SHP77 treated with DMSO at 0.1 percent for 48 hours (cell line): ENCODE measurements around the gene PNISR.
A peak's percentile ranks its signal among the peaks of the same experiment; 100 is the strongest.
"Not testable (repeated sequence)": the region's sequence is repeated elsewhere in the genome, so short reads cannot be mapped to it uniquely, and the experiment has no call there.

Experiments
- DNase-seq: peaks from one replicate; lab custom pipeline; 2025; lab: John Stamatoyannopoulos, UW

PNISR gene

DNA sequence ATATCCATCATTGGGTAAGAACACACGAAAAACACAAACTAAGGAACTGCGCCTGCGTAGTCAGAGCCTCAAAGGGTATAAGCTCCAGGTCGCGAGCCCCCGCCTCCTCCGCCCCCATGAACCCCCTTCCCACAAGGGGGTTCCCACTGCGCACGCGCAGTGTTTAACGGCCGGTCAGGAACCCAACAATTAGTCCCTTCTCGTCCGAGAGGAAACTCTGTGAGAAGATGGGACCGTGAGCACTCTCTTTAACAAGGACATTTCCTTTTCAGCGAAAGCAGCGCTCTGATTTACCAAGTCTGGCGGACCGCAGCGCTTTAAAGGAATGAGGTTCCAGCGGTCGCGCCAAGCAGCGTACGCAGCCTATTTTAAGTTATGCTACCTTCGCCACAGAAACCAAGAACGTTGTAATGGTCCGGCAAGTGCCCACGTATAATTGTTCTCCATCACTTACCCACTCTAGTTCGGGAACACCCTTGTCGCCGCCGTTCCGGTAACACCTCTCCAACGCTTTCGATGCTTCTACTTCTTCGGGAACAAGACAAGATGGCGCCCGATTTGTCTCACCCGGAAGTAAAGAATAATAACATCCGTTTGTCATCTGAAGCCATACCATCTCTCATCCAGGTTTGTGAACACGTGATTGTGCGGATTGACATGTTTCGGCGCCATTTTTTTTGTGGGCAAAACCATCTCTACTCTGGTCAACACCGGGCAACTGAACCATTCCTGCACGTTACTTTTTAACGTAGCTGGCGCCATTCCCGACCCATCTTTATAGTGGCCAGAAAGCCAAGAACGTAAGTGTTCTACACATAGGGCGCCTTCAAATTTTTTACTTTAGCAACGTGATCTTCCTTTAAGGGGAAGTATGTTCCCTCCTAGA is at the start of gene PNISR:
Gene PNISR, minus strand, starts transcription at position 548 of the 886 bp plus-strand sequence. CDS start 10,649 bp downstream, outside the sequence.
- DNase-seq: peak; percentile 95

DNA sequence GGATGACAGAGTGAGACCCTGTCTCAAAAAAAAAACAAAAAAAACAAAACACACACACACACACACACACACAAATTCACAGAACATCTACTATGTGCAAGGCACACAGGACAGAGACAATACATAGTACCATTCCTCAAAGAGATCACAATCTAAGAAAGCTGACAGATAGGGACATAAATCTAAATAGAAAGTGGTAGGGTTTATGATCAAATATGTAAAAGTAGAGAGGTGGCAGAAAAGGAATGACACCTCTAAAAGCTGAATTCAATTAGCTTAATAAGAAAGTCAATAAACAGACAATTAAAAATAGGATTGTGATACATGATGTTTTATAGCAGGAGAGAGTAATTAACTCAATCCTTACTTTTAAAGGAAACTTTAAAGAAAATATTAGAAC is 48.6 kb upstream of the PNISR start:
- DNase-seq: no peak

DNA sequence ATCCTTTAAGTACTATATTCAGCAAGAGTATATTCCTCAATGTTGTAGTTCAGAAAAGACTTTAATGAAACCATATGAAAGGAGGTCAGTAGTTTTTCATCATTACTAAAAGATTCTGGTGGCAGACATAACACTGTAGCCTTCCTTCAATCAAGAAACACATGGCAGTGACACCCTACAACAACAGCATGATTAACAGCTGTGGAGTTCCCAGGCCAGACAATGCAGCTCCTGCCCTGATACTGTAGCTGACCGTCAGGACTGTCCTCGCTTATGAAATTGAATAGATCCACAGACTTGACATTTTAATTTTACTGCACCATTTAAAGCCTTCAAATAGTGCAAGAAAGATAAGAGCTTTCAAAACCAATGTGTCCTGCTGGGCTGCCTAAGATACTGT is 46.5 kb upstream of the PNISR start:
- no peak for DNase-seq

GRCh38 chr6:99467509-99468106 is 42.5 kb upstream of the PNISR start:
- DNase-seq: no peak

DNA sequence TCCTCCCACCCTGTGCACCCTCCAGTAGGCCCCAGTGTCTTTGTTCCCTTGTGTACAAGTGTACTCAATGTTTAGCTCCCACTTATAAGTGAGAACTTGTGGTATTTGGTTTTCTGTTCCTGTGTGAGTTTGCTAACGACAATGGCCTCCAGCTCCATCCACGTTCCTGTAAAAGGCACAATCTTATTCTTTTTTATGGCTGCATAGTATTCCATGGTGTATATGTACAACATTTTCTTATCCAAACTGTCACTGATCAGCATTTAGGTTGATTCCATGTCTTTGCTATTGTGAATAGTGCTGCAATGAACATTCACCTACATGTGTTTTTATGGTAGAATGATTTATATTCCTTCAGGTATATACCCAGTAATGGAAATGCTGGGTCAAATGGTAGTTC is 34.0 kb upstream of the PNISR start:
- DNase-seq: not testable (repeated sequence)

DNA sequence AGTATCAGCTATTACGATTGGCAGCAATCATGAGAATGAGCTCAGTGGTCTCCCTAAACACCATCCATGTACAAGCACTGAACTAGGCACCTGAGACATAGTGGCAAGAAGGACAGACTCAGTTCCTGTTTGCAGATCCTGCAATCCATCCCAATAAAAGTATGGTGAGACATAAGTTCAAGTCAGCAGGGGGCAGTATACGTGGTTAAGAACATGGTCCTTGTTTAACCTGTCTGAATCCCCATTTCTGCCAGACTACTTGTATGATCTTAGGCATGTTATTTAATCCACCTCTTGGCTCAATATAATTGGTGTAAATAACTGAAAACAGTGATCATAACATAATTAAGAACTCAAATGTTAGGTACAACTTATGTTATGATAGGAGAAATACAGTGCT is 33.2 kb upstream of the PNISR start:
- no peak for DNase-seq

- no peak for DNase-seq
These were observed 21.0 kb upstream of the PNISR start for GRCh38 chr6:99446076-99446475.

- DNase-seq: peak; percentile 7
These were observed 9.8 kb upstream of the PNISR start for GRCh38 chr6:99434702-99435530.

DNA sequence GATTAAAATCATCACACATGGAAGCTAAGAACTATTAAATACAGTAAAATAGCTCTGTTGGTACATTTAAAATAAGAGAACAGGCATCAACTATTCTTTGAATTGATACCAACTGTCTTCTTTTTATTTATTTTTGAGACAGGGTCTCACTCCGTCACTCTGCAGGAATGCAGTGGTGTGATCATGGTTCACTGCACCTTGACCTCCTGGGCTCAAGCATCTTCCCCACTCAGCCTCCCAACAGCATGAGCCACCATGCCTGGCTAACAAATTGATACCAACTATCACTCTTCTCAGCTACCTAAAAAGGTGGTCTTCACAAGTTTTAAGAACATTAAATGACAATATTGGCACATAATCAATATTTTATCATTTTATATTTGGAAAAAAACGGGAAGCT is 7.8 kb upstream of the PNISR start:
- no peak for DNase-seq

DNA sequence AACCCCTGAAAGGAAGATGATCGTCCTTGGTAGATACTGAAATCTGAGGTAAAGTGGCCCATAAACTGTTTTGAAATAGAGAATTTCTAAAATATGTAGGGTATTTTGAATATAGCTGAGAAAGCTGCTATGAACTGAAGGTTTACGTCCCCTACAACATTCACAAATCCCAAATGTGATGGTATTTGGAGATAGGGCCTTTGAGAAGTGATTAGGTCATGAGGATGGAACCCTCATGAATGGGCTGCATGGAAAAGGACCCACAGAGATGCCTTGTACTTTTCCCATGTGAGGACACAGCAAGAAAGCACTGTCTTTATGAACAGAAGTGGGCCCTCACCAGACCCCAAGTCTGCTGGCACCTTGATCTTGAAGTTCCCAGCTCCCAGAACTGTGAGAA is 6.8 kb upstream of the PNISR start:
- no peak for DNase-seq

DNA sequence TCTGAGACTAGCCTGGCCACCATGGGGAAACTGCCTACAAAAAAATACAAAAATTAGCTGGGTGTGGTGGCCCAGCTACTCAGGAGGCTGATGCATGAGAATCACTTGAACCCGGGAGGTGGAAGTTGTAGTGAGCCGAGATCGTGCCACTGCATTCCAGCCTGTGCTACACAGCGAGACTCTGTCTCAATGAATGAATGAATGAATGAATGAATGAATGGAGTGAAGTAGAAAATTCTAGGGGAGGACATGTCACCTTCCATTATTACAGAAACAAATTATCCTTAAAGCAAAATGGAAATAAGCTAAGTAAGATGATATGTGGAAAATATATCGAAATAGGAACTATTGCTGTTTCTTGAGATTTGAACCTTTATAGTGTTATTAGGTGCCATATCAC is 2.9 kb upstream of the PNISR start:
- no peak for DNase-seq

GRCh38 chr6:99426451-99426757 is 1.3 kb upstream of the PNISR start:
- no peak for DNase-seq

DNA sequence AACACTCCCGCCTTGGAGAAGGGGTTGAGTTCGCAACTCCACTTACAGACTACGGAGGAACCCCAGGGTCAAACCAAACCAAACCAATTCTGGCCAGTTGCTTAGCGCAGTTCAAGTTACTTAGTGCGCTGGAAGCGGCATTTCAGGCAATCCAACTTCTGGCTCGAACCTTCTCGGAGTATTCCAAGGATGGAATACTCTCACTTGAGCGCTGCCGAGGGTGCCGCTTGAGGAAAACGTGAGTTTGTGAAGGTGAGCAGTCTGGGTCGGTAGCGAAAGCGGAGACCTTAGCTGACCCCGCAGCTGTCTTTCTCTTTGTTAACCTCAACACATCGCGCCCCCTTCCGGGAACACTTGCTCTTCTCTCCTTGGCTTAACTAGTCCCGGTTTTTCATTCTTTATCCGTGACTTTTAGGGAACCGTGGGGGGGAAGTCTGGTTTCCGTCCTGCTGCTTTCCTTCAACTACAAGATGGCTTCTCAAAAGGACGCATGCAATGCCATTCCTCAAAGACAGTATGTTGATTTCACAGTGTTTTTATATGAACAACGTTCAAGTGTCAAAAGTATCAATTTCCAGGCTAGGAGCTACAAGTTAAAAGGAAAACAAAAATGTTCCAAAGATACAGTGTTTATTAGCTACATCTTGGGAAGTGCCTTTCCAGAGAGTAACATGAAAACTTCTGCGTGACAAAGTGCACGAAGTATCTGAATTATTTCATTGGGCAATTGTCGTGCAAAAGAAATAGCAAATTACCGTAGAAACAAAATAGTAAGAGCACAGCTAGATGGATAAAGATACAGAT is 741 bp upstream of the PNISR start:
- DNase-seq: peak; percentile 86

DNA sequence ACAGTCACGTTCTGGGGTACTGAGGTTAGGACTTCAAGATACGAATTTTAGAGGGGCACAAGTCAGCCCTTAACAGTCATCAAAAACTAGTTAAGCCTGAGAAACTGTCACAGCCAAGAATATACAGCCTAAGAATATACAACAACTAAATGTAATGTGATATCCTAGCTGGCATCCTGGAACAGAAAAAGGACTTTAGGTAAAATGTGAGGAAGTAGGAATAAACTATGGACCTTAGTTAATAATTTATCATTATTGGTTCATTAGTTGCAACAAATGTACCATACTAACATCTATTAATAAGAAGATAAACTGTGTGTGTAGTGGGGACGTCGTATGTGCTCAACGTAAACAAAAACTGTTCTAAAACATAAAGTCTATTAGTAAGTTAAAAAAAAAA is 1.1 kb downstream of the PNISR start:
- no peak for DNase-seq

GRCh38 chr6:99422912-99423311 is 2.2 kb downstream of the PNISR start:
- no peak for DNase-seq

DNA sequence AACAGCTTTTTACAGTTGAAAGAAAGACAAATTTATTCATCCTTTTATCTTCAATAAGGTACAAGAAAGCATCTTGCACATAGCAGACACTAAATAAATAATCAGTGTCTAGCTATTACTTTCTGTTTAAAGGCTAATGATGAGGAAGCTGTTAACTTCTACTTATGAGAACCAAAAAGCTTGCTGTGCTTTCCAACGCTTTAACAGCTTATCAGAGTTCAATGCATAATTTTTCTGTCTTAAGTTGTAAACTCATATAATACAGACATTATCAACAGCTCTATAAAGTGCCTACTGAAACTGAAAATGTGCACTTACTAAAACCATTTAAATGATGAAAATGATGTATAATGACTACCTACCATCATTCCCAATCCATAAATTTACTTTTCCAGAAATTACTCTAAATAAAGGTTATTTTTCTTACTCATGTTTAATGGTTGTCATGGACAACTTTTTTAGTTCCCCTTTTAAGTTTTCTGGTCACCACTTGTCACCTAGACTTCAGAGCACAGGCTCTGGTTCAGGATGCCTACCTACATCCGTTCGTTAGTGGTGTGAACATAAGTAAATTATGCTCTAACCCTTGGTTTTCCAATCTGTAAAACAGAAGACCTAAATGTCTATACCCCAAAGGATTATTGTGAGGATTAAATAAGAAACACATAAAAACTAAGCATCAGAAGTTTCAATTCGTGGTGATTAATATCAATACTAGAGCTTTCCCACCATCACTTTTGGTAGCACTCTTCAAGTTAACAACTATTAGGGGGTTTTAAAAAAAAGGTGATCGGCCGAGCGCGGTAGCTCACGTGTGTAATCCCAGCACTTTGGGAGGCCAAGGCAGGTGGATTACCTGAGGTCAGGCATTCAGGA is 8.0 kb downstream of the PNISR start:
- no peak for DNase-seq

DNA sequence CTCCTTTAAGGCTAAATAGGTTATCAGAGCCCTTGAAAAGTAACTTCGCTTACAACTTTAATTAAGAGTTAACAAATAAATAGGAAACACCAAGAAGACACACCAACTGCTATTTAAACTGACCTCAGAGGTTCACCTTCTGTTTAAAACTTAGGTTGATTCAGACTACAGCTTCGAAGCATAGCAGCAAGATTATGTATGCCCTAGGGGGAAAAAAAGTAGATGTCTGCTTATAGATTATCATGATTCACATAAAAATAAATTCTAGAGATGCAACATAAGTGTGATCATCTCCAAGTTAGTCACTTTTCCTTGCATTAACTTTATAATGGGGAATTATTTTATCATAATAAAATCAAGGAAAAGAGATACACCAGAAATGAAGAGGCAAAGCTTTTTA is 8.9 kb downstream of the PNISR start:
- no peak for DNase-seq

- no peak for DNase-seq
These were observed 9.7 kb downstream of the PNISR start for GRCh38 chr6:99415446-99415845.

DNA sequence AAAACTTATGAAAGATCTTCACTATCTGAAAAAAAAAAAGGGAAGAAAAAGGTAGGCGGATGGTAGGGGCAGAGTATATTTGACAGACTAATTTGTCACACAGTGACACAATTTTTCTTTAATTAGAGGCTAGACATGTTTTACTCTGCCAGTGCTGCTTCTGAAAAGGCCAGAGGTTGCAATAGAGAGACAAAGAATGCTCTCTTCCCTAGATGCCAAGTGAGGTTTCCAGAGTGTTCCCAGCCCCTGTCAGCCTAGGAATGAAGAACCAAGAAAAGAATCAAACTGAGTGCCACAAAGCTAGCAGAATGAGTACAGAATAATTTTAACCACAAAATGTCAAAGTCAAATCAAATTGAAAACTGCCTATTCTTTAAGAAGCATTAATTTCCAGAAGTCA is 13.0 kb downstream of the PNISR start:
- DNase-seq: no peak

DNA sequence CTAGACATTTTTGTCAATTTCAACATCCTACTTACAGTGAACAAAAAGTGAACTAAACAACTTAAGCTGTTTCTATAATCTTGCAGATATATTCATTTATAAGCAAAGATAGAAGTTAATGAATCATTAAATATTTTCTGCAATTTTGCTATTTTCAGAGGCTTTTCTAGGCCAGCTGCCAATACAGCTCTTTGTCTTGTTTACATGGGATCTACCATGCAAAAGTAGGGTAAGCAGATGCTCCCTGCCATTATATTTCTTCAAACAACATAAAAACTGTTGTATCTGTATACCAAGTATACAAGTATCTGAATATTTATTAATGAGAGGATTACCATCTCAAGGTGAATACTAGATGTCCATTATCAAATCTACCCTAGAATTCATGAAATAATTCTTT is 15.4 kb downstream of the PNISR start:
- DNase-seq: no peak

DNA sequence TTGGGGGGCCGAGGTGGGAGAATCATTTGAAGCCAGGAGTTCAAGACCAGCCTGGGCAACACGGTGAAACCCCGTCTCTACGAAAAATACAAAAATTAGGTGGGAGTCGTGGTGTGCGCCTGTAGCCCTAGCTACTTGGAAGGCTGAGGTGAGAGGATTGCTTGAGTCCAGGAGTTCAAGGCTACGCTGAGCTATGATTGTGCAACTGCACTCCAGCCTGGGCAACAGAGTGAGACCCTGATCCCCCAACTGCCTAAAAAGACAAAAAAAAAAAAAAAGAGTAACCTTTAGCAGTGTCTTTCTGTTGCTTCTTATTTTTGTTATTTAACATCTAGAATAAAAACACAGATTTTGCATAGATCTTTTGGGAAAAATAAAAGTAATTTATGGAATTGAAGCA is 18.0 kb downstream of the PNISR start:
- DNase-seq: no peak
